Ovary (tissue), 9 donors: ENCODE results near the gene HSD11B1L. TPM values are rescaled to one million over a fixed set of nuclear protein-coding genes. Genes with fewer than 3 reads are reported as not detected.

ENCODE experiments used
- DNase-seq, 5 donors: peaks; one replicate each; pipeline ENCODE4 v3.0.0-alpha.2; 2019 to 2020
- H3K27ac ChIP-seq, 2 donors: fragments of 200-600 bp; one replicate each; pipeline versions ENCODE4 v1.5.1 to v1.8.0; 2019 to 2022
- H3K27me3 ChIP-seq: fragments of 200-600 bp; one replicate; pipeline ENCODE4 v1.8.0; 2022
- H3K36me3 ChIP-seq: fragments of 200-600 bp; sonication (generic); one replicate; pipeline ENCODE4 v1.5.1; 2019
- H3K4me1 ChIP-seq: one replicate; pipeline ENCODE4 v1.8.1; 2013; ENCODE audit warnings: mild to moderate bottlenecking, moderate library complexity; ENCODE audit not compliant: insufficient read depth
- H3K4me3 ChIP-seq: fragments of 200-600 bp; sonication (generic); one replicate; pipeline ENCODE4 v1.5.1; 2017
- H3K9me3 ChIP-seq, 2 donors: fragments of 200-600 bp in 1 of 2; sonication (generic) in 1 of 2; one replicate each; pipeline versions ENCODE4 v1.5.1 to v1.8.1; 2013 to 2019; ENCODE audit warnings: mild to moderate bottlenecking in 1 of 2, moderate library complexity in 1 of 2
- CTCF ChIP-seq, 3 donors: fragments of 450-650 bp in 2 of 3; fragments of 200-600 bp in 1 of 3; IDR thresholded peaks; one replicate each; pipeline versions ENCODE4 v1.5.1 to v1.8.0; 2016 to 2022; ENCODE audit warnings: antibody characterized with exemption in 3 of 3, mild to moderate bottlenecking in 1 of 3
- EP300 ChIP-seq: sonication (generic); formaldehyde crosslinking; IDR thresholded peaks from one replicate; pipeline ENCODE4 v1.6.1; 2017; ENCODE audit warnings: antibody characterized with exemption
- POLR2A ChIP-seq: fragments of 450-650 bp; IDR thresholded peaks from one replicate; pipeline ENCODE4 v1.6.1; 2017; ENCODE audit warnings: antibody characterized with exemption, mild to moderate bottlenecking, moderate library complexity
- WGBS, 3 donors: extraction: QIAGEN DNeasy Blood & Tissue Kit in 1 of 3; methylation state at CpG; one replicate each; pipeline versions ENCODE4 v1.1.5 to v1.1.7; 2013 to 2017; 5-methylcytosine and 5-hydroxymethylcytosine counted together
- intact Hi-C, 4 donors: fragments of 100-400 bp; cut with DNase I; formaldehyde crosslinking; loops; one replicate each; pipeline versions ENCODE4 v1.11.0 to v1.15.1; 2022 to 2023
- polyA plus RNA-seq, 2 donors: library from polyadenylated mRNA; stranded (reverse); fragments of 200-250 nt in 1 of 2; fragments of 350-450 nt in 1 of 2; fragmentation: Illumina TruSeq in 1 of 2; extraction: RNeasy Lipid Tissue Mini Kit (QIAGEN cat#74804) in 1 of 2; gene quantifications; one replicate each; pipeline ENCODE4 v1.2.3, GENCODE V29; 2013 to 2014
- total RNA-seq, 7 donors: library from RNA; depleted of rRNA in 2 of 7; stranded (reverse); fragments of >200 nt in 2 of 7; fragmentation: NEBNext Ultra II Directional in 3 of 7; extraction: Animal tissue kit (Norgen Biotek cat#: 25700) in 3 of 7; gene quantifications; one replicate each; pipeline versions ENCODE4 v1.1.0 to v1.2.4, GENCODE V29; 2016 to 2023
- donor health status: DM: no; HTN: no; CAD: no; lungs with moderate emphysema.
- donor health status: DM: no; HTN: no; CAD: no.
- donor health status: Bipolar disorder and iron deficiency.
- donor health status: DM: yes; HTN: yes; CAD: no.
- donor health status: DM: no; HTN: no; CAD: no.
- donor health status: DM: yes; HTN: yes; CAD: no.

Gene HSD11B1L
- total and polyA plus RNA-seq, 9 donors, result 3.1 to 20.7 (median 8.5) TPM

GRCh38 chr19:5673752-5674151 is 7.1 kb upstream of the HSD11B1L start:
- intact Hi-C loops, result no loop called here
- 96 to 100% (median 100%) methylated on average over 1 of the region's 1 CpG for WGBS, 3 donors
- no peak for TF ChIP-seq POLR2A
- TF ChIP-seq CTCF (IDR thresholded peaks at IDR 0.05), result no peak
- no peak for TF ChIP-seq EP300

GRCh38 chr19:5674714-5675113 is 6.1 kb upstream of the HSD11B1L start:
- 75 to 87% (median 77%) methylated on average over 5 of the region's 5 CpGs for WGBS, 3 donors
- no peaks in the 10 kb centered on the region for H3K9me3 ChIP-seq
- H3K4me1 ChIP-seq, result peaks cover 5% of the 10 kb centered on the region
- no peak overlapping the region for H3K4me3 ChIP-seq
- H3K27me3 ChIP-seq, result no peaks in the 10 kb centered on the region
- TF ChIP-seq CTCF (IDR thresholded peaks at IDR 0.05) (no peak), EP300 (no peak), POLR2A (no peak)
- no peak overlapping the region for H3K27ac ChIP-seq
- DNase-seq, result no peak
- intact Hi-C loops, result loop anchor here in 1 of 4 donors (5.0 kb wide), 1 partner anchor 47 kb away; no protein-coding TSS in a partner anchor
- H3K36me3 ChIP-seq, result no peaks in the 10 kb centered on the region

More at GRCh38 chr19:5673752-5674151, 7.1 kb upstream of the HSD11B1L start:
- H3K27me3 ChIP-seq, result no peaks in the 10 kb centered on the region
- no peak for DNase-seq
- no peaks in the 10 kb centered on the region for H3K36me3 ChIP-seq
- H3K27ac ChIP-seq, result no peak overlapping the region
- H3K4me3 ChIP-seq, result no peak overlapping the region
- H3K4me1 ChIP-seq, result no peaks in the 10 kb centered on the region
- no peaks in the 10 kb centered on the region for H3K9me3 ChIP-seq

GRCh38 chr19:5676105-5676771 is 4.6 kb upstream of the HSD11B1L start:
- no peak overlapping the region for H3K27ac ChIP-seq
- peaks cover 8% of the 10 kb centered on the region for H3K4me1 ChIP-seq
- 62 to 73% (median 64%) methylated on average over 17 of the region's 17 CpGs for WGBS, 3 donors
- intact Hi-C loops, result loop anchor here in 1 of 4 donors (5.0 kb wide), 1 partner anchor 49 kb away; no protein-coding TSS in a partner anchor
- H3K4me3 ChIP-seq, result no peak overlapping the region
- no peaks in the 10 kb centered on the region for H3K36me3 ChIP-seq
- no peaks in the 10 kb centered on the region for H3K27me3 ChIP-seq
- DNase-seq, result peak in 1 of 5 donors; percentile 31
- TF ChIP-seq CTCF (IDR thresholded peaks at IDR 0.05) (no peak), EP300 (no peak), POLR2A (no peak)
- H3K9me3 ChIP-seq, result no peaks in the 10 kb centered on the region

GRCh38 chr19:5676772-5677105 is 4.1 kb upstream of the HSD11B1L start:
- H3K27ac ChIP-seq, result no peak overlapping the region
- no peaks in the 10 kb centered on the region for H3K9me3 ChIP-seq
- no peak for TF ChIP-seq POLR2A
- TF ChIP-seq CTCF (IDR thresholded peaks at IDR 0.05), result no peak
- TF ChIP-seq EP300, result no peak
- DNase-seq, result peak in 1 of 5 donors; percentile 26
- 50 to 64% (median 56%) methylated on average over 13 of the region's 13 CpGs for WGBS, 3 donors
- intact Hi-C loops, result loop anchor here in 1 of 4 donors (5.0 kb wide), 1 partner anchor 49 kb away; no protein-coding TSS in a partner anchor
- no peaks in the 10 kb centered on the region for H3K27me3 ChIP-seq
- H3K4me3 ChIP-seq, result no peak overlapping the region
- peaks cover 10% of the 10 kb centered on the region for H3K4me1 ChIP-seq
- H3K36me3 ChIP-seq, result no peaks in the 10 kb centered on the region
